ENCODE results near the gene TJP2. TPM values are rescaled to one million over a fixed set of nuclear protein-coding genes. Genes with fewer than 3 reads are reported as not detected.

TJP2 gene
- total and polyA plus RNA-seq, 2 donors (not counting 3 experiments of a cell fraction or from before 2014, with no cell fraction given), result 83.0 to 168 TPM

GRCh38 chr9:69143291-69143690, 30.8 kb upstream of the TJP2 start:
- FAIRE-seq (peak; percentile 95), DNase-seq (ENCODE audit: low read depth, low spot score) (peak; percentile 88)
- Histone ChIP-seq H3K4me3 (replicated peaks in 1 of 3; ENCODE audit: insufficient read depth in 1 of 3, low read depth in 1 of 3, low read length in 3 of 3) (peak overlapping the region in 1 of 3 experiments; percentile 41), H3K9me3 (replicated peaks; ENCODE audit: control insufficient read depth, insufficient read depth, low read length) (no peaks in the 10 kb centered on the region), H3K4me1 (ENCODE audit: control insufficient read depth, extremely low read depth, insufficient read depth, low read length) (peaks cover 24% of the 10 kb centered on the region), H3K9ac (replicated peaks; ENCODE audit: extremely low read depth, insufficient read depth, low read length) (peak overlapping the region; percentile 61), H3K9me1 (replicated peaks; ENCODE audit: control insufficient read depth, extremely low read depth, insufficient read depth, low read length) (no peaks in the 10 kb centered on the region), H3K36me3 (ENCODE audit: control insufficient read depth in 2 of 2, extremely low read depth in 1 of 2, insufficient read depth in 2 of 2, low read length in 2 of 2) (peaks cover 0 to 2% of the 10 kb centered on the region in 2 experiments), H3K79me2 (ENCODE audit: control insufficient read depth, insufficient read depth, low read length) (peaks cover 54% of the 10 kb centered on the region), H3K27me3 (ENCODE audit: control insufficient read depth in 2 of 2, insufficient read depth in 2 of 2, low read length in 2 of 2) (no peaks in the 10 kb centered on the region), H3K4me2 (ENCODE audit: insufficient read depth, low read length) (peak overlapping the region; percentile 82), H2AFZ (ENCODE audit: low read depth, low read length) (no peak overlapping the region), H4K20me1 (replicated peaks; ENCODE audit: control insufficient read depth, extremely low read depth, insufficient read depth, low read length) (no peaks in the 10 kb centered on the region), H3K27ac (ENCODE audit: insufficient read depth, low read depth, low read length) (peak overlapping the region; percentile 74)
- POLR2A ChIA-PET, result interaction anchor here (0.6 to 0.7 kb wide), 2 partner anchors 37 to 42 kb away, joined by 3 to 5 read pairs; no protein-coding TSS in a partner anchor
- dilution Hi-C loops (cut with MboI; ENCODE audit: extremely low pct_ligation_motif_present, low sequenced_read_pairs) (no loop called here), intact Hi-C loops (cut with micrococcal nuclease) (loop anchor here (2.0 kb wide), 1 partner anchor 20 kb away; no protein-coding TSS in a partner anchor)
- peak; percentile 74 for TF ChIP-seq JUN (IDR thresholded peaks at IDR 0.05; ENCODE audit: borderline replicate concordance, insufficient read depth, insufficient read length, low read depth)
- no peak for TF ChIP-seq GATA2 (IDR thresholded peaks at IDR 0.05; ENCODE audit: insufficient read depth, insufficient read length, low read depth, low read length)
- TF ChIP-seq FOS (IDR thresholded peaks at IDR 0.05; ENCODE audit: borderline replicate concordance, insufficient read depth, low read length), result peak; percentile 59
- CTCF ChIA-PET, result interaction anchor here (0.6 to 2.5 kb wide), 15 partner anchors 10 to 108 kb away, joined by 3 to 15 read pairs (median 3); partner anchors contain the start of gene FXN
- BruUV-seq (replicated peaks), result no TSS peak

GRCh38 chr9:69145144-69145715, 28.8 kb upstream of the TJP2 start:
- TF ChIP-seq, protein P1, sequence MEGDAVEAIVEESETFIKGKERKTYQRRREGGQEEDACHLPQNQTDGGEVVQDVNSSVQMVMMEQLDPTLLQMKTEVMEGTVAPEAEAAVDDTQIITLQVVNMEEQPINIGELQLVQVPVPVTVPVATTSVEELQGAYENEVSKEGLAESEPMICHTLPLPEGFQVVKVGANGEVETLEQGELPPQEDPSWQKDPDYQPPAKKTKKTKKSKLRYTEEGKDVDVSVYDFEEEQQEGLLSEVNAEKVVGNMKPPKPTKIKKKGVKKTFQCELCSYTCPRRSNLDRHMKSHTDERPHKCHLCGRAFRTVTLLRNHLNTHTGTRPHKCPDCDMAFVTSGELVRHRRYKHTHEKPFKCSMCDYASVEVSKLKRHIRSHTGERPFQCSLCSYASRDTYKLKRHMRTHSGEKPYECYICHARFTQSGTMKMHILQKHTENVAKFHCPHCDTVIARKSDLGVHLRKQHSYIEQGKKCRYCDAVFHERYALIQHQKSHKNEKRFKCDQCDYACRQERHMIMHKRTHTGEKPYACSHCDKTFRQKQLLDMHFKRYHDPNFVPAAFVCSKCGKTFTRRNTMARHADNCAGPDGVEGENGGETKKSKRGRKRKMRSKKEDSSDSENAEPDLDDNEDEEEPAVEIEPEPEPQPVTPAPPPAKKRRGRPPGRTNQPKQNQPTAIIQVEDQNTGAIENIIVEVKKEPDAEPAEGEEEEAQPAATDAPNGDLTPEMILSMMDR (IDR thresholded peaks at IDR 0.05; ENCODE audit: extremely low read depth in 1 of 2, insufficient read depth in 1 of 2, low read depth in 1 of 2, low read length in 2 of 2), result no peak
- TF ChIP-seq POLR2A (IDR thresholded peaks at IDR 0.05; ENCODE audit: low read depth, low read length) (no peak), MAX (IDR thresholded peaks at IDR 0.05; ENCODE audit: insufficient read depth, insufficient read length) (no peak)
- Histone ChIP-seq H4K20me1 (replicated peaks; ENCODE audit: control insufficient read depth, extremely low read depth, insufficient read depth, low read length) (no peaks in the 10 kb centered on the region), H3K9ac (replicated peaks; ENCODE audit: extremely low read depth, insufficient read depth, low read length) (no peak overlapping the region), H3K27ac (ENCODE audit: insufficient read depth, low read depth, low read length) (no peak overlapping the region), H3K79me2 (ENCODE audit: control insufficient read depth, insufficient read depth, low read length) (peaks cover 56% of the 10 kb centered on the region), H3K27me3 (ENCODE audit: control insufficient read depth in 2 of 2, insufficient read depth in 2 of 2, low read length in 2 of 2) (no peaks in the 10 kb centered on the region), H3K4me3 (replicated peaks in 1 of 3; ENCODE audit: insufficient read depth in 1 of 3, low read depth in 1 of 3, low read length in 3 of 3) (no peak overlapping the region), H2AFZ (ENCODE audit: low read depth, low read length) (no peak overlapping the region), H3K9me3 (replicated peaks; ENCODE audit: control insufficient read depth, insufficient read depth, low read length) (no peaks in the 10 kb centered on the region), H3K4me2 (ENCODE audit: insufficient read depth, low read length) (no peak overlapping the region), H3K4me1 (ENCODE audit: control insufficient read depth, extremely low read depth, insufficient read depth, low read length) (peaks cover 42% of the 10 kb centered on the region), H3K36me3 (ENCODE audit: control insufficient read depth in 2 of 2, extremely low read depth in 1 of 2, insufficient read depth in 2 of 2, low read length in 2 of 2) (no peaks in the 10 kb centered on the region), H3K9me1 (replicated peaks; ENCODE audit: control insufficient read depth, extremely low read depth, insufficient read depth, low read length) (no peaks in the 10 kb centered on the region)
- BruUV-seq (replicated peaks), result no TSS peak
- ChIA-PET CTCF (no interaction called here), POLR2A (no interaction called here)
- DNase-seq (ENCODE audit: low read depth, low spot score) (peak; percentile 0), FAIRE-seq (peak; percentile 42)
- dilution Hi-C loops (cut with MboI; ENCODE audit: extremely low pct_ligation_motif_present, low sequenced_read_pairs) (no loop called here), intact Hi-C loops (cut with micrococcal nuclease) (no loop called here)

All from endothelial cell of umbilical vein (primary cell).